GM18870 (cell line): ENCODE results near the gene YOD1.

ENCODE experiments used
- ATAC-seq: cut with Tn5 transposase; IDR thresholded peaks from one replicate; pipeline ENCODE4 v1.9.1; 2021; ENCODE audit warnings: moderate library complexity; ENCODE audit not compliant: unreplicated experiment

The YOD1 gene

GRCh38 chr1:207051191-207051943 is at the start of gene YOD1:
Gene YOD1, minus strand, starts transcription at chr1:207051208. Its CDS starts 178 bp downstream, at chr1:207051030.
- ATAC-seq, result no peak

GRCh38 chr1:207097871-207098324 is 46.9 kb upstream of the YOD1 start:
- peak; percentile 85 for ATAC-seq

DNA sequence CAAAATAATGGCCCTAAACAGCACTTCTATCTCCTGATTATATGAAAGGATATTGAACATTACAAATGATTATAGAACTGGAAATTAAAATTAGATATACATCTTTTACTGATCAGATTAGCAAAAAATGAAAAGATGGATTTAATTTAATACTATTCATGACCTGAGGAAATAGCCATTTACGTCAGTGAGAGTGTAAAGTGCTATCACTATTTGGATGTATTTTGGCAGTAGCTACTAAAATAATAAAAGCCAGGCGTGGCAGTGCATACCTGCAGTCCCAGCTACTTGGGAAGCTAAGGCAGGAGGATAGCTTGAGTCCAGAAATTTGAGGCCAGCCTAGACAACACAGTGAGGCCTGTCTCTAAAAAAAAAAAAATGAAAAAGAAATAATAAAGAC is 42.9 kb upstream of the YOD1 start:
- ATAC-seq, result no peak

- ATAC-seq, result no peak
These were observed 40.3 kb upstream of the YOD1 start for GRCh38 chr1:207091200-207091908.

DNA sequence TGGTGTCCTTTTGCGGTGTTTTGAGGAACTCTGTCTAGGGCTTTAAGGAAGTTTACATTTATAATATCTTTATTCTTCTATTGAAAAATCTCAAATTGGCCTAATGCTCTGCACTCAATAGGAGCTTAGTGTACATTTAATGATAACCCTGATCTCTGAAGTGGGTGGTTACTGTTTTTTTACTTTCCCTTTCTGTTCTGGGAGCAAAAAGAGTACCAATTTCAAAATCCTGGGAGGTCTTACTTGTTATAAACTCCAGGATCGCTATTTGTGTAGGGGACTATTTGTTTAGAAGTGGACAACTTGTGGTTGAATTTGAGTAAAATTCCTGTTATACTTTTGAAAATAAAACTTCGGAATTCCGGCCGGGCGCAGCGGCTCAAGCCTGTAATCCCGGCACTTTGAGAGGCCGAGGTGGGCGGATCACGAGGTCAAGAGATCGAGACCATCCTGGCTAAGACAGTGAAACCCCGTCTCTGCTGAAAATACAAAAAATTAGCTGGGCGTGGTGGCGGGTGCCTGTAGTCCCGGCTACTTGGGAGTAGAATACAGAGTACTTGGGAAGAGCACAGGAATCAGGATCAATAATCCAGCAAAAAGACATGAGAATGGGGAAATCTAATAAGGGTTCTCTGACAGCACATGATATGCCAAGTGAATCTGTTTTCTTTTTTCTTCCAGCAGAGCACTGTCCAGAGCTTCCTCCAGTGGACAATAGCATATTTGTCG is 38.8 kb upstream of the YOD1 start:
- no peak for ATAC-seq

DNA sequence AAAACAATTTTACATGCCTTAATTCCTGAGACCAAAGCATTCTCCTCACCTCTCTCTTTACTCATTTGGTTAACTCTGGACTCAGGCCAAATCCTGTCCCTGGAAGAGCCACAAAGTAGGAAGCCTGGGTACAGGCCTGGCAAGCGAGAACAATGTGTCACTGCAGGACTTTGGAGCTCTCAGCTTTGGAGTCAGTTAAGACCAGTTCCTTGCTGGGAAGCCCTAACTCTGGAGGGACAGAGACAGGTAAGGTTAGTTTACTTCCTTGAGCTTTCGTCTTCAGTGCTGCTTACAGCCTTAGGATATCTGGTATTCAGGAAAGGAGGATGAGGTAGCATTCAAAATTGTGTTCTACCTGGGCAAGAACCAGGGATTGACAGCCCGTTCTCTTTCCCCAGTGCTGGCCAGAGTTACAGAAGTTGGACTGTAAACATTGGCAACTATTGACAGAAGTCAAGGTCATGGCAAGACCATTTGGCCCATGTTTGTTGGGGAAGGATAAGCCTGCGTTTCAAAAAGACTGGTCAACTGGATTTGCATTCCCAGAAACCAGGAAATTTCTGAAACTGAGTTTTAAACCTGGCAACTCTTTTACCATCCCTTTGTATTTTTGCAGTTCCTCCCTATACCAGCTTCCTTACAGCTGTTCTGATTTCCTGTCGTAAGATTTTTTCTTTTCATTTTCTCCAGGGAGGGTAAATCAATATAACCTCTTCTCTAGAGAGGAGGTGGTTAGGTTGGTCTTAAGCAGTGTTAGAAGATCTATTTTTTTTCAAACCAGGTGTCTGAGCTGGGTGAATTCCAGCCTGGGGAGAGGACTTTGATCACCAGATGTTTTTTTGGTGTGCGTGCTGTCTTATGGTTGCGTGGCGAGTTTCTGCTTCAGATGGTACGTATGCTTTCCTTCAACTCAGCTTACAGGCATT is 38.0 kb upstream of the YOD1 start, which contains the start of gene C4BPB:
TSS of gene C4BPB (plus strand) at position 160 of the 926 bp plus-strand sequence. CDS start at position 832, 672 bp downstream.
- ATAC-seq, result peak; percentile 56

DNA sequence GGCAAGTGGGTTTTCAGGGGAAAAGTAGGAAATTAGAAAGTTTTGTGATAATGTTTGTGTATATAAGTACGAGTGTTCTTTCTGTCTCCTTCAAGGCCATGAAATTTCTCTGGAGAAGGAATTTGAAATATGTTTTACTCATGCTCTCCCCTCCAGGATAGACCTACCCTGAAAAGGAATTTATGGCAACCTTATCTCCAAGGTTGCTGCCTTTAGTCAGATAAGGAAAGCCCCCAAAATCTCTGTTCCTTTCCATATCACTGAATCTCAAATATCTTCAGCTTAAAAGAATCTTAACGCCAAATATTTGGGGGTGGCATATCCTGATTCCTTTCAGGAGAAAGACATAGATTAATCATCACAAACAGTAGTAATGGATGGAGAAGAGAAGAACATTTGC is 37.2 kb upstream of the YOD1 start:
- ATAC-seq, result no peak

DNA sequence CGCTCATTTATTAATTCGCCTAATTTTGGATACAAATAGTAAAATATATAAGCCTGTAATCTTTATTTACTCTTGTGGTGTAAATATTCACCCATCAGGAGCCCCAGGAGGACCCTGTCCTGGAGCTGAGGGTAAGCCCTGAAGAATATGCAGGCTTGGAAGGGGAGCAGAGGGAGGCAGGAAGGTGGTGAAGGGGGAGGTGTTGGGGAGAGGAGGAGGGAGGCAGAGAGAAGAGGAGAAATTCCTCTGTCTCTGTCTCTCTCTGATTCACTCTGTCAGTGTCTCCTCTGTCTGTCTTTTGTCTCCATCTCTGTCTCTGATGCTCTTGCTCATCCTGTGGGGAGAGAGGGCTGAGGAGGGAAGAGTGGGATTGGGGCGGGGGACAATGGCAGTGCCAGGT is 34.9 kb upstream of the YOD1 start:
- ATAC-seq, result no peak

DNA sequence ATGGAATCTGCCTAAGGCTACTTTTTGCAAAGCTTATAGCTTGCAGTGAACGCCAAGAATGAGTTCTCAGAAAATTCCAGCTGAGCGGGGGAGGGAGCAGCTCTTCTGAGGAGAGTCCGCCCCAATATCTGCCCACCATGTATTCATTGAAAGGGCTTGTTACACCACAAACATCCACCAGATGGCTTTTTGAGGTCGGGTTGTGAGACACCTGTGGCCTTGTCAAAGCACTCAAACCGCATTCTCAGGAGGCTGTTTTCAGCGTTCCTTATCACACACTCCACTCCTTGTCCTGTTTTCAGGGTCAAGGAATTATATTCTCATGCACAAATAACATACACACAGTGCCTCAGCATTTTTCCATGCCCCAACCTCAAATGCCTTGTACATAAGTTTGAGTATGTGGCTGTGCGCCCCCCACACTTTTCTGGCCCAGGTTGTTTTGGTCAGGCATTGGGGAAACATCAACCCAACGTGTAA is 33.7 kb upstream of the YOD1 start:
- ATAC-seq, result no peak

DNA sequence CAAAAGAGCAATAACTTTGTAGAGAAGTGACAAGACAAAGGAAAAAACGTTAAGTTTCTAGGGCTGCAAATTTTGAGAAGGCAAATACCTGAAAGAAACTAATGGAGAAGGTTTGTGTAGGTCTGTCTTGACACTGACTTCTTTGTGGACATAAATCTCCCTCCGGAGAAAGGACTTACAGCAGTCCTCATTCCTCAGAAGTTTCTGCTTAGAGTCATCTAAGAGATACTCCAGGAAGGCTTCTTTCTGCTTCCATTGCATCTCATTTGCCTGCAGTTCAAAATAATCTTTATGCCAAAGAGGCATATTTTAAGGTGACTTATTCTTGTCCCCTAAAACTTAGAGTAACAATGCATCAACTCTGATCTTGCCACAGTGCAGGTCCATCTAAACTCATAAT is 33.2 kb upstream of the YOD1 start:
- no peak for ATAC-seq

DNA sequence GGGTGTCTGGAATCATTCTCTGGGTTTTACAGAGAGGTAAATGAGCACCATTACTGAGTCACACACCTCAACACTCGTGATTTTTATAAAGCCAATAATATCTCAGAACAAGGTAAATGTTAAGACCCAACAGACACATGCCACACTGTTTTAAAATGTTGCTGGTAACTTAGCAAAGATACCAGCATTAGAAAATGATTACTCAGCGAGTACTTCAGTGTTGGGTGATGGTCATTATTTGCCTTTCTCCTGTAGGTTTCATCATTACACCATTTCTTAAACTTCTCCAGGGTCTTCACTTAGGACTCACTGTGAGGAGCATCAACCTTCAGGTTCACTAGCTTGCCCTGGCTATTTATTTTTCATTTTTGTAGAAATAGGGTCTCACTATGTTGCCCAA is 30.8 kb upstream of the YOD1 start:
- ATAC-seq, result no peak

GRCh38 chr1:207081088-207081487 is 30.1 kb upstream of the YOD1 start:
- no peak for ATAC-seq

DNA sequence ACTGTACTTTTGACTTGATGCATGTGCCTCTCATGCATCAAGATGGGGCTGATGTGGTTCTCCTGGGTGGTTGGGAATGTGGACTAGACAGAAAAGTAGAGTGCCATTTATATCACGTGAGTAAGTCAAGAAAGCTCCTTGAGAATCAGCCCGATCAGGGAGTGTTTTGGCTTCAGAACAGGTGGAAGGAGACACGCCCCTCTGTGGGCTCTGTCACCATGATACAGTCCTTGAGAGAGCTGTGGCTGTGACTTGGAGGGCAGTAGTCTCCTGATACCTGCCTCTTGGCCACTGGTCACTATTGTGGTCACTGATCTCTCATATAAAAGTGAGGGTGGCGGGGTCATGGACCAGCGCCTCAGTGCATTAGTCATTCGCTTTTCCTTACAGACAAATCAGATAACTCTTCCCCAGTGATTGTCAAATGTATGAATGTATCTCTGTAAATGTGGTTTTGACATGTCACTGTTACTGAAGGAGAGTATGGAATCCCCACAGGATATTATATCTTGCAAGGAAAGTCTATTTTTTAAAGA is 28.8 kb upstream of the YOD1 start:
- no peak for ATAC-seq

GRCh38 chr1:207078578-207079132 is 27.6 kb upstream of the YOD1 start:
- no peak for ATAC-seq

GRCh38 chr1:207077470-207078377 is 26.7 kb upstream of the YOD1 start:
- ATAC-seq, result no peak

- ATAC-seq, result no peak
These were observed 26.0 kb upstream of the YOD1 start for GRCh38 chr1:207077012-207077411.

DNA sequence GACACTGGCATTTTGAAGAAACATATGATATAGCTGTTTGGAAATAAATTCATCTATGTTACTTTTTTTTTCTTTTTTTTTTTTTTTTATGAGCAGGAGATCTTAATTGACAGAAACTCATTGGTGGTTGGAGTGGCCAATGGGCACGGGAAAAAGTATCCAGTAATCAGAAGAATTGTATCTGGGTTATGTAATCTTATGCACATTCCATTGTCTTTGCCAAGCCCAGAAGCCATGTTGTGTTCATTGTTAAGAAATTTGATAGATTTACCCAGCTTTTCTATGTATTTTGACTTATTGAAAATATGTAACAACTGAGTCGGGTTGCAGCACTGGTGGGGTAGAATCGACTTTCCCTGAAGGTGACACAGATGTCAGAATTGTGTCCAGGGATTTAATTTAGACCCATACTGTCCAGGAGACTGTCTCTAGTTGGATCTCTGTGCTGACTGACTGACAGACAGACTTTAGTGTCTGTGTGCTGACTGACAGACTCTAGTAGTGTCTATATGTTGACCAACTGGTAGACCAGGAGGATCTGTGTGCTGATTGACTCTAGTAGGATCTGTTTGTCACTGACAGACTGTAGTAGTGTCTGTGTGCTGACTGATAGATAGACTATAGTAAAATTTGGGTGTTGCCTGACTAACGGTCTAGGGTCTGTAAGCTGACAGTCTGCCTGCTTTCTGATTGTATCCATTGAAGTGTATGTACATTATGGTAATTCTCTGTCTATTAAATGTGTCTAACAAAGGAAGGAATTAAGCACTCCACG is 25.4 kb upstream of the YOD1 start:
- ATAC-seq, result no peak
